Measurements from ENCODE around the gene TDP2.
"Not testable (repeated sequence)": the region's sequence is repeated elsewhere in the genome, so short reads cannot be mapped to it uniquely, and the experiment has no call there.

TDP2 gene, protein sequence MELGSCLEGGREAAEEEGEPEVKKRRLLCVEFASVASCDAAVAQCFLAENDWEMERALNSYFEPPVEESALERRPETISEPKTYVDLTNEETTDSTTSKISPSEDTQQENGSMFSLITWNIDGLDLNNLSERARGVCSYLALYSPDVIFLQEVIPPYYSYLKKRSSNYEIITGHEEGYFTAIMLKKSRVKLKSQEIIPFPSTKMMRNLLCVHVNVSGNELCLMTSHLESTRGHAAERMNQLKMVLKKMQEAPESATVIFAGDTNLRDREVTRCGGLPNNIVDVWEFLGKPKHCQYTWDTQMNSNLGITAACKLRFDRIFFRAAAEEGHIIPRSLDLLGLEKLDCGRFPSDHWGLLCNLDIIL

DNA sequence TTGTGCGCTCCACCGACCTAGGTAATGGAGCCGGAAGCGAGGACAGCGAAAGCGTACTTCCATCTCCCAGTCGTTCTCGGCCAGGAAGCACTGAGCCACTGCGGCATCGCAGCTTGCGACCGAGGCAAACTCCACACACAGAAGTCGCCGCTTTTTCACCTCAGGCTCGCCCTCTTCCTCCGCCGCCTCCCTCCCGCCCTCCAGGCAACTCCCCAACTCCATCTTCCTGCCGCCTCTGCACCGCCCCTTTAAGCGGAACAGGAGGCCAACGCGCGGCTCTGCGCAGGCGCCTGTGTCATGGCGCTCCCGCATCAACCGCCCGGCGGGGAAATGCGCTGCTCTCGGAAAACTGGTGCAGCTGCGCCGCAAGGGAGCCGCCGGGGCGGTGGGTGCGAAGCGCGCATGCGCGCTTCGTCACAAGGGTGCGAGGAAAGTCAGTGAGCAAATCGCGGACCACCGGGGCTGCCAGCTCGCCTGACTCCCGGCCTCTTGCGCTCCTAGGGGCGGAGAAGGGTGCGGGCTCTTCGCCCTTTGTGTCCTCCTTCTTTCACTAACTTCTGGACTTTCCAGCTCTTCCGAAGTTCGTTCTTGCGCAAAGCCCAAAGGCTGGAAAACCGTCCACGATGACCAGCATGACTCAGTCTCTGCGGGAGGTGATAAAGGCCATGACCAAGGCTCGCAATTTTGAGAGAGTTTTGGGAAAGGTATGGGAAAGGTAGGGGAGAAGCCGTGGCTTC is at the start of gene TDP2, which contains the start of gene ACOT13:
TSS of gene TDP2 (minus strand) at position 259 of the 737 bp plus-strand sequence. CDS start at position 222, 37 bp downstream.
TSS of gene ACOT13 (plus strand) at position 437 of the 737 bp plus-strand sequence. CDS start at position 624, 187 bp downstream.
- peak; percentile 97 for ATAC-seq
- peak within 1 kb of the TSS; percentile 98 to 99 for H3K27ac Mint-ChIP-seq
- H3K27me3 Mint-ChIP-seq: no peaks in the 10 kb centered on the region
- H3K4me3 Mint-ChIP-seq: peak within 1 kb of the TSS; percentile 99
- peaks cover 63% of the 10 kb centered on the region for H3K4me1 Mint-ChIP-seq
- H3K9me3 Mint-ChIP-seq: peaks cover 8 to 19% of the 10 kb centered on the region in 2 donors
- peak; percentile 96 to 97 for DNase-seq

- H3K27me3 Mint-ChIP-seq: no peaks in the 10 kb centered on the region
- peak overlapping the region in 1 of 2 donors; percentile 29 for H3K27ac Mint-ChIP-seq
- no peak for ATAC-seq
- no peak for DNase-seq
- H3K9me3 Mint-ChIP-seq: no peaks in the 10 kb centered on the region
- peaks cover 42% of the 10 kb centered on the region for H3K4me1 Mint-ChIP-seq
- no peak overlapping the region for H3K4me3 Mint-ChIP-seq
Observed at GRCh38 chr6:24710519-24711303, 44.0 kb upstream of the TDP2 start.

- Mint-ChIP-seq H3K27ac (peak overlapping the region in 1 of 2 donors; percentile 46), H3K9me3 (no peaks in the 10 kb centered on the region), H3K4me1 (peaks cover 37% of the 10 kb centered on the region), H3K27me3 (no peaks in the 10 kb centered on the region), H3K4me3 (no peak overlapping the region)
- DNase-seq (no peak), ATAC-seq (no peak)
Observed at GRCh38 chr6:24709014-24709711, 42.5 kb upstream of the TDP2 start.

GRCh38 chr6:24708612-24709011 is 41.9 kb upstream of the TDP2 start:
- DNase-seq: no peak
- no peaks in the 10 kb centered on the region for H3K9me3 Mint-ChIP-seq
- no peak for ATAC-seq
- peaks cover 37% of the 10 kb centered on the region for H3K4me1 Mint-ChIP-seq
- no peak overlapping the region for H3K4me3 Mint-ChIP-seq
- H3K27ac Mint-ChIP-seq: no peak overlapping the region
- no peaks in the 10 kb centered on the region for H3K27me3 Mint-ChIP-seq

DNA sequence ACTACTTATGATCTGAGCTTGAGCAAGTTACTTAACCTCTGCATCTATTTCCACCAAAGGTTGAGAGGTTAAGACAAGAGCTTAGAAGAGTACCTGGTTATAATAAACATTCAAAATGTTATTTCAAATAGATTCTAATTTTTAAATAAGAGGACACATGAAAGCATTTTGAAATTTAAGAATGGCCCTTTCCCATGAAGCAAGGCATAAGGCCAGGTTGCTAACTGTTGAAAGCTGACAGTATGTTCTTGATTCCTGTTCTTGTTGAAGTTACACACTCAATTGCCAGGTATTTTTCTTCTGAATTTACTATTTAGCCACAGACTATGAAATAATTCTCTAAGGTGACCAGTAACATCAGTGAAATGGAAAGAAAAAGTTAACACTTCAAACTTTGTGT is 37.8 kb upstream of the TDP2 start:
- ATAC-seq (no peak), DNase-seq (no peak)
- Mint-ChIP-seq H3K9me3 (no peaks in the 10 kb centered on the region), H3K4me3 (no peak overlapping the region), H3K27ac (no peak overlapping the region), H3K27me3 (no peaks in the 10 kb centered on the region), H3K4me1 (peaks cover 32% of the 10 kb centered on the region)

DNA sequence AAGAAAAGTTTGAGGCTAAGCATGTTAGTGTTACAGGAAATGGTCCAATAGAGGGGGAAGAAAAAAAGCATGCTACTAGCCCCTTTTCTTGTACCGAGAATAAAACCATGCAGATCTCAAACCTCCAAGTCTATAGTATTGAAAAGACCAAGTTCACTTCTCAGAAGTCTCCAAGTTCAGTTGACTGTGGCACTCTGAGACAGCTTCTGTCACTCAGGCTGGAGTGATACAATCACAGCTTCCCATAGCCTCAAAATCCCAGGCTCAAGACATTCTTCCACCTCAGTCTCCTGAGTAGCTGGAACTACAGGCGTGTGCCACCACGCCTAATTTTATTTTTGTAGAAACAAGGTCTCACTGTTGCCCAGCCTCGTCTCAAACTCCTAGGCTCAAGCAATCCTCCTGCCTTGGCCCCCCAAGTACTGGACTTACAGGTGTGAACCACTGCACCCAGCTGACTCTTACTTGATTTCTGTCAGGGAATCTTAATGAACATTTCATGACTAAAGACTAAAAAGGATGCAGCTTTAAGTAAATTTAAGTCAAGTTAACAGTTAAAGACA is 36.1 kb upstream of the TDP2 start:
- Mint-ChIP-seq H3K9me3 (no peaks in the 10 kb centered on the region), H3K27ac (peak overlapping the region in 1 of 2 donors; percentile 69), H3K27me3 (no peaks in the 10 kb centered on the region), H3K4me1 (peaks cover 32% of the 10 kb centered on the region), H3K4me3 (no peak overlapping the region)
- ATAC-seq (no peak), DNase-seq (no peak)

DNA sequence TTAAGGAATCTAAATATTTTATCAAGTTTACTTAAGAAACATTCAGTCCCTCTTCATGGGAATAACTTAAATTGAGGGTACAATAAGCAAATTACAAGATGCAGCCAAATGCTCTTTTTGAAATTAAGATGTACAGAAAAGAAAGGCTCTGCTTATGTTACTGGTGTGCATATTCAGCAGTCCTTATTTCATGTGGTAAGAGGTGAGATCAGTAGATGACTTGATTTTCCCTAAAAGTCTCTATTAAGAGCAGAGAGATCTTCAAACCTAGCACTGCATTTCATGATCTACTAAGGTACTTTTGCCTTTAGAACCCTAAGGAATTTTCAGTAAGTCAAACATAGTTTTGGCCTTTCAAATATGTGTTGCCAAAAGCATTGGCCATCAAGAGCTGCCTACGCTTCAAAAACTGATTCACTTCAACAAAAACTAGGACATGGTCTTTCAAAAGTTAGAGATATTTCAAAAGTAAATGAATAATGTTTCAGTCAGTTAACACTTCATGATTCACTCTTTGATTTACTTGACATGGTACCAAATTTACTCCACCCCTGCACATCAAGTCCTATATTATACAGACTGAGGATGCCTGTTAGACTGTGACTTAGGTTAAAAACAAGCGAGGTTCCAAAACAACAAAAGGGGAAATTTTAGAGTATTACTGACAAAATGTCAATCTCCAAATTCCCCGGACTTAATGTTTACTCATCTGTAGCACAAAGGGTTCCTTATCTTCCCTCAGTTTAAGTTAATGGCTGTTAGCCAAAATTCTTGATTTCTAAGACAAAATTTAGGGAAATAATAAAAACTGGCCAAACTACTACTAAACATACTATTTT is 33.0 kb upstream of the TDP2 start:
- Mint-ChIP-seq H3K4me3 (no peak overlapping the region), H3K27ac (no peak overlapping the region), H3K9me3 (no peaks in the 10 kb centered on the region), H3K27me3 (no peaks in the 10 kb centered on the region), H3K4me1 (peaks cover 41% of the 10 kb centered on the region)
- DNase-seq: no peak
- ATAC-seq: peak; percentile 47

GRCh38 chr6:24696097-24696496 is 29.4 kb upstream of the TDP2 start:
- ATAC-seq: no peak
- Mint-ChIP-seq H3K4me1 (peaks cover 37% of the 10 kb centered on the region), H3K27ac (no peak overlapping the region), H3K27me3 (no peaks in the 10 kb centered on the region), H3K9me3 (no peaks in the 10 kb centered on the region), H3K4me3 (no peak overlapping the region)
- no peak for DNase-seq

DNA sequence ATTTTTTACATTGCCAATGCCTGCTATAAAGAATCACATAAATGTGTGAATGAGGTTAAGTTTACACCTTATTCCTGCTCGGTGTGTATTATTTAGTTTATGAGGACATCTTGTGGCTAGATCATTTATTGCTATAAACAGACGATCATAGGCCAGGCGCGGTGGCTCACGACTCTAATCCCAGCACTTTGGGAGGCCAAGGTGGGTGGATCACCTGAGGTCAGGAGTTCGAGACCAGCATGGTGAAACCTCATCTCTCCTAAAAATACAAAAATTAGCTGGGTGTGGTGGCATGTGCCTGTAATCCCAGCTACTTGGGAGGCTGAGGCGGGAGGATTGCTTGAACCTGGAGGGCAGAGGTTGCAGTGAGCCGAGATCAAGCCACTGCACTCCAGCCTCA is 28.9 kb upstream of the TDP2 start:
- DNase-seq (peak; percentile 19 to 36), ATAC-seq (peak; percentile 86)
- H3K27me3 Mint-ChIP-seq, H3K4me3 Mint-ChIP-seq, H3K9me3 Mint-ChIP-seq, H3K27ac Mint-ChIP-seq: not testable (repeated sequence)
- H3K4me1 Mint-ChIP-seq: peaks cover 34% of the 10 kb centered on the region

DNA sequence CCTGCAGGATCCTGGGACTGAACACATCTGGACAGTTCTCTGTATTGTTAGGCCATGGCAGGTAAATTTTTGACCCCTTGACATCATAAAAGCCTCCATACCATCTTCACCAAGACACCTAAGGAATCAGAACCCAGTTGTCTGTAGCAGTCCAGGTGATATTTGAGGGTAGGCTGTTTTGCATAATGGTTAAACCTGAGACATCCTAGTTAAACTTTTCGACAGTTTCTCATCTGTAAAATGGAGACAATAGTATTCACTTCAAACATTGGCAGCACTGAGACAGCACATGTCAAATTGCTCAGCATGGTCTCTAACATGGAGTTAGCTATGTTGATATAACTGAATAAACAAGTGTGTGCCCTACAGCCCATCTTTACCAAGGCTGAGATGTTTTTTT is 27.5 kb upstream of the TDP2 start:
- Mint-ChIP-seq H3K9me3 (no peaks in the 10 kb centered on the region), H3K4me3 (no peak overlapping the region), H3K4me1 (peaks cover 34% of the 10 kb centered on the region), H3K27ac (no peak overlapping the region), H3K27me3 (no peaks in the 10 kb centered on the region)
- no peak for ATAC-seq
- DNase-seq: no peak

- Mint-ChIP-seq H3K27ac (no peak overlapping the region), H3K4me3 (no peak overlapping the region), H3K4me1 (peaks cover 34% of the 10 kb centered on the region), H3K27me3 (no peaks in the 10 kb centered on the region), H3K9me3 (no peaks in the 10 kb centered on the region)
- ATAC-seq (peak; percentile 49), DNase-seq (no peak)
Observed at GRCh38 chr6:24692848-24693592, 26.3 kb upstream of the TDP2 start.

DNA sequence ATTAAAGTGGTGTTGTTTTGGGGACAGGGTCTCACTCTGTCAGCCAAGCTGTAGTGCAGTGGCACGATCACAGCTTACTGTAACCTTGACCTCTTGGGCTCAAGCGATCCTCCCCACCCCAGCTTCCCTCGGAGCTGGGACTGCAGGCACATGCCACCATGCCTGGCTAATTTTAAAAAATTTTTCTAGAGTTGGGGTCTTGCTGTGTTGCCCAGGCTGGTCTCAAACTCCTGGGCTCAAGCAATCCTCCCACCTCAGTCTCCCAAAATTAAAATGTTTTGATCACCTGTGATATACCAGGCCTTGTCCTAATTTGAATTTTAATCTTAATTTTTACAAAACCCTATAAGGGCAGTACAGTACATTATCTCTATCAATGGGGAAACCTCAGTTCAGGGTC is 25.7 kb upstream of the TDP2 start:
- H3K27ac Mint-ChIP-seq: no peak overlapping the region
- H3K27me3 Mint-ChIP-seq: no peaks in the 10 kb centered on the region
- no peaks in the 10 kb centered on the region for H3K9me3 Mint-ChIP-seq
- H3K4me3 Mint-ChIP-seq: no peak overlapping the region
- ATAC-seq: no peak
- DNase-seq: no peak
- peaks cover 34% of the 10 kb centered on the region for H3K4me1 Mint-ChIP-seq

GRCh38 chr6:24692003-24692402 is 25.3 kb upstream of the TDP2 start:
- DNase-seq: no peak
- H3K27ac Mint-ChIP-seq: no peak overlapping the region
- no peak for ATAC-seq
- H3K4me1 Mint-ChIP-seq: peaks cover 34% of the 10 kb centered on the region
- no peaks in the 10 kb centered on the region for H3K27me3 Mint-ChIP-seq
- no peak overlapping the region for H3K4me3 Mint-ChIP-seq
- no peaks in the 10 kb centered on the region for H3K9me3 Mint-ChIP-seq

DNA sequence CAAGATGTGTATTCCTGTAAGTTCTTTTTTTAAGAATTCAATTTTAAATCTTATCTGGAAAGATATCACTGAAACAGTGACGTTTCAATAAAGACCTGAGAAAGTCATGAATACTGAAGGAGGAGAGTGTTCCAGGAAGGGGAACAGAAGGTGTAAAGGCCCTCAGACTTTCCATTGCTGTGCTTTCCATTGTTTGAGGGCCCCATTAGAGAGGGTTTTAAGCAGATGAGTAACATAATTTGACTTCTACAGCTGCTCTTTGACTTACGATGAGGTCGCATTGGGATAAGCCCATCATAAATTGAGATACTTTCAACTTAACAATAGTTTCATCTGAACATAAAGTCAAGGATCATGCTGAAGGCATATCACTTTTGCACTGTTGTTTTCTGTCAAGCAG is 24.9 kb upstream of the TDP2 start:
- Mint-ChIP-seq H3K27me3 (no peaks in the 10 kb centered on the region), H3K27ac (no peak overlapping the region), H3K4me3 (no peak overlapping the region), H3K9me3 (no peaks in the 10 kb centered on the region), H3K4me1 (peaks cover 32% of the 10 kb centered on the region)
- ATAC-seq (no peak), DNase-seq (no peak)
